ENCODE measurements around the gene EMC8.

The EMC8 gene

GRCh38 chr16:85784813-85785212 is 14.5 kb downstream of the EMC8 start:
- DNase-seq (ENCODE audit: low read depth) = no peak

- DNase-seq (ENCODE audit: low read depth) = no peak
Measured at GRCh38 chr16:85783441-85783840, 15.9 kb downstream of the EMC8 start.

- DNase-seq (ENCODE audit: low read depth) = no peak
Measured at GRCh38 chr16:85782451-85782850, 16.9 kb downstream of the EMC8 start.

GRCh38 chr16:85781695-85782370 is 17.5 kb downstream of the EMC8 start:
- DNase-seq (ENCODE audit: low read depth) = no peak

- no peak for DNase-seq (ENCODE audit: low read depth)
Measured at GRCh38 chr16:85781156-85781555, 18.2 kb downstream of the EMC8 start.

- no peak for DNase-seq (ENCODE audit: low read depth)
Measured at GRCh38 chr16:85780281-85780680, 19.1 kb downstream of the EMC8 start.

- DNase-seq (ENCODE audit: low read depth) = peak; percentile 10
Measured at GRCh38 chr16:85778873-85779272, 20.5 kb downstream of the EMC8 start.

- no peak for DNase-seq (ENCODE audit: low read depth)
Measured at GRCh38 chr16:85777583-85778310, 21.6 kb downstream of the EMC8 start.

- no peak for DNase-seq (ENCODE audit: low read depth)
Measured at GRCh38 chr16:85774811-85775210, 24.5 kb downstream of the EMC8 start.

- DNase-seq (ENCODE audit: low read depth) = no peak
Measured at GRCh38 chr16:85774136-85774535, 25.2 kb downstream of the EMC8 start.

- DNase-seq (ENCODE audit: low read depth) = no peak
Measured at GRCh38 chr16:85773044-85773443, 26.3 kb downstream of the EMC8 start.

GRCh38 chr16:85770741-85771140 is 28.6 kb downstream of the EMC8 start:
- no peak for DNase-seq (ENCODE audit: low read depth)

- DNase-seq (ENCODE audit: low read depth) = no peak
Measured at GRCh38 chr16:85768199-85768598, 31.1 kb downstream of the EMC8 start.

GRCh38 chr16:85767531-85767930 is 31.8 kb downstream of the EMC8 start:
- no peak for DNase-seq (ENCODE audit: low read depth)

GRCh38 chr16:85765767-85766166 is 33.6 kb downstream of the EMC8 start:
- DNase-seq (ENCODE audit: low read depth) = no peak

- no peak for DNase-seq (ENCODE audit: low read depth)
Measured at GRCh38 chr16:85765211-85765610, 34.1 kb downstream of the EMC8 start.

- DNase-seq (ENCODE audit: low read depth) = no peak
Measured at GRCh38 chr16:85763616-85764015, 35.7 kb downstream of the EMC8 start.

GRCh38 chr16:85762970-85763369 is 36.4 kb downstream of the EMC8 start:
- DNase-seq (ENCODE audit: low read depth) = no peak

GRCh38 chr16:85761861-85762260 is 37.5 kb downstream of the EMC8 start:
- DNase-seq (ENCODE audit: low read depth) = no peak

GRCh38 chr16:85759631-85760419 is 39.5 kb downstream of the EMC8 start:
- DNase-seq (ENCODE audit: low read depth) = no peak

GRCh38 chr16:85759136-85759535 is 40.2 kb downstream of the EMC8 start:
- no peak for DNase-seq (ENCODE audit: low read depth)

- DNase-seq (ENCODE audit: low read depth) = no peak
Measured at GRCh38 chr16:85757341-85757822, 42.0 kb downstream of the EMC8 start.
